ENCODE results near the gene ROBO3.

Gene ROBO3

GRCh38 chr11:124889191-124890091 lies 24.2 kb downstream of the ROBO3 start:
- in situ Hi-C loops (cut with HindIII; ENCODE audit: low sequenced_read_pairs) = no loop called here

DNA sequence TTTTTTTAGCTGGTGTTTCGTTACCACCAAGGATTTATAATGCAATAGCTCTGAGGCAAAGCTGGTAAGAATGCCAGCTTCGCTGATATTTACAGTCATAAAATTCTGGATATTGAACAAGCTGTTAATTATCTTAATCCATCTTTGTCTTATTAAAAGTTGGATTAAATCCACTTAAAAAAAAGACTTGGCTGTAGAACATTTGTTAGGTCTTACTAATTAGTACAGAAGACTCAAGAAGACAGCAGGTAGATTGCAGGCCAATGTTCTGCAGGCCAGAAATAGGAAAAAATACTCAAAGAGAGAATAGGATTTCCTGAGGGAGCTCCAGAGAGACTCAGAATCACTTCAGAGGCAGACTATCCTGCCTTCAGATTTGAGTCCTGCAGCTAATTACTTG lies 24.9 kb downstream of the ROBO3 start:
- in situ Hi-C loops (cut with HindIII; ENCODE audit: low sequenced_read_pairs) = no loop called here

DNA sequence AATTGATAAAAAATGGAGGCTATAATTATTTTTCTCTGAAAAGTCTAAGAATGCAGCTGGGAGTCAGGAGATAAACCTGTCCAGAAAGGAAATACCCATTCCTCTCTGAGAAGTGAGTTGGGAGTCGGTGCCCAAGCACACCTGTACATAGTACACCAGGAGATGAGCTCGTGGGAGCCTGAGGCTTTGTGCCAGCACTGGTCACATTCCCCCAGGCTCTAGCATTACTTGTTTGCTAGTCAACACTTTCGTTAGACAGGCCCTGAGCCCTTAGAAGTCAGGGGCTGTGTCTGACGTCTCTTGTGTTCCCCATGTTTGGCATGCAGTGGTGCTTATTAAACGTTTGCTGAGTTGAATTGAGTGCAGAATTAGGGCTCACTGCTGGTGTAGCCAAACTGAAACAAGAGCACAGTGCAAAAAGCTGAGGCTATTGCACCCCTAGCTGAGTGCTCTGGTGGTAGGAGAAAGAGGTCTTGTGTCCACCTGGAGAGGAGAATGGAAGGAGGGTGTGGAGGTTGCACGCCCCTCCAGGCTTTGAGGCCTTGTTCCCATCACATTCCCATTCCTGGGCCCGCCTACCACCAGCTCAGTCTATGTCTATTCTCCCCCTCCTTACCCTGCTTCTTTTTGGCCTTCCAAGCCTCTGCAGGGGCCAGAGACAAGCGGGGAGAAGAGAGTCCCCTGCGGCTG lies 25.6 kb downstream of the ROBO3 start:
- in situ Hi-C loops (cut with HindIII; ENCODE audit: low sequenced_read_pairs) = no loop called here

DNA sequence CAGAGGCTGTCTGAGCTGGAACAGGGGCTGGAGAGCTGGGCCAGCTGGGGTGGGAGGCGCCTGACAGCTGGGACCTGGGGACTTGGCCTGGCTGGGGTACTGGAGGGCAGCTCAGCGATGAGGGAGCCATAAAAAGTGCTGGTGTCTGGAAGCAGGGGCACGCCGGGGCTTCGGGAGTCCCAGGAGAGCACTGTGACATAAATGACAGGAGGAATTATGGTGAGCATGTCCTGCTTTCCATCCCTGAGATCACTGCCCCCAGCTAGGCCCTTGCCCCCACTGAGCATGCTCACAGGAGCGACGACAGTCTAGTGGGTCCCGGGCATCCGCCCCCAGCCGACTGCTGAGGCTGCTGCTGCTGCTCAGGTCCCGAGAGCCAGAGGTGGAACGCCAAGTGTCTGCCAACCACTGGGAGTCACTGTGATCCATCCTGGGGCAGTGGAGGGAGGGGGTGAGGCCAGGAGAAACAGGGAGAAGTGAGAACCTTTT lies 26.2 kb downstream of the ROBO3 start:
- in situ Hi-C loops (cut with HindIII; ENCODE audit: low sequenced_read_pairs) = no loop called here

DNA sequence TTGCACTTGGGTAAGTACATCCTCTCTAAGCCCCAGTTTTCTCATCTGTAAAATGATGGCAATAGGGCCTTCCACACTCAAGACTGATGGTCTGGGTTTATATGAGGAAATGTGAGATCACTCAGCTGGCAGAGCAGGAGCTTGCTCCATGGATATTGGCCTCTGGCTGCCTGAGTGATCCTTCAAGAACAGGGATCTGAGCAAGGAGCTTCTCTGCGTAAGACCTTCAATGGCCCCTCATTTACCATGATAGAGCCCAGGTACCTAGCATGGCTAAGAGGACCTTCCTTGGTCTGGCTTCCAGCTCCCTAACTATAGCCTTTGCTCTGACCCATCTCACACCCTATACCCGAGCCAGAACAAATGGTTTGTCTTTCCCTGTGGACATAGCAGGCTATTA lies 26.9 kb downstream of the ROBO3 start:
- in situ Hi-C loops (cut with HindIII; ENCODE audit: low sequenced_read_pairs) = no loop called here

DNA sequence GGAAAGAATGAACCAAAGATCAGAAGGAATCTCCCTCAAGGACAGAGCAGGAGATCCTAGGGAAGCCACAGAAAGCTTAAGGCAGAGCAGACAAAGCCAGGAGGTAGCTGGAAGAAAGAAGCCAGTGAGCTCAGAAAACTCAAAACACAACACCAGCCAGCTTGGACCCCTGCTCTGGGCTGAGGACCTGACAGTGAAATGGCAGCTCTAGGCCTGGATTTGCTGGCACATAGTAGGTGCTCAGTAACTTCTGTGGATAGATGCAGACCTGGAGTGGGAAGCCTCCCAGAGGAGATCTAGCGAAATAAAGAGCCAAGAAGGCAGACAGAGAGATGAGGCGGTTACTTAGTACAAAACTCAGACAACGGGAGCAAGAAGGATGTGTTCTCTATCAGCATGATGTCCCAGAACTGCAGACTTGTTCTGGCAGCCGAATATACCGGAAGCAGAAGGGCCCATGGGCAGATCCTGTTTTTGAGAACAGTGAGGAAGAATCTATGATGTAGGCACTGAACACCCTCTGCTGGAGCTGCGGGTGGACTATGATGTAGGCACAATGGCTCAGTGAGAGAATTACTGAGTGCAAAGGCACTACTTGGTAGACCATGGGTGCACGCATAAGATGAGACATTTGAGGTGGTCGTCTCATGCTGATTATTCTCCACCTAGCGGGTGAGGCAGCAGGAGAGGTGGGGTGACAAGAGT lies 27.7 kb downstream of the ROBO3 start:
- in situ Hi-C loops (cut with HindIII; ENCODE audit: low sequenced_read_pairs) = no loop called here

- in situ Hi-C loops (cut with HindIII; ENCODE audit: low sequenced_read_pairs) = no loop called here
Observed at GRCh38 chr11:124893781-124894401, 28.7 kb downstream of the ROBO3 start.

- in situ Hi-C loops (cut with HindIII; ENCODE audit: low sequenced_read_pairs) = no loop called here
Observed at GRCh38 chr11:124894606-124895430, 29.6 kb downstream of the ROBO3 start.

GRCh38 chr11:124895471-124895971 lies 30.3 kb downstream of the ROBO3 start:
- in situ Hi-C loops (cut with HindIII; ENCODE audit: low sequenced_read_pairs) = no loop called here

DNA sequence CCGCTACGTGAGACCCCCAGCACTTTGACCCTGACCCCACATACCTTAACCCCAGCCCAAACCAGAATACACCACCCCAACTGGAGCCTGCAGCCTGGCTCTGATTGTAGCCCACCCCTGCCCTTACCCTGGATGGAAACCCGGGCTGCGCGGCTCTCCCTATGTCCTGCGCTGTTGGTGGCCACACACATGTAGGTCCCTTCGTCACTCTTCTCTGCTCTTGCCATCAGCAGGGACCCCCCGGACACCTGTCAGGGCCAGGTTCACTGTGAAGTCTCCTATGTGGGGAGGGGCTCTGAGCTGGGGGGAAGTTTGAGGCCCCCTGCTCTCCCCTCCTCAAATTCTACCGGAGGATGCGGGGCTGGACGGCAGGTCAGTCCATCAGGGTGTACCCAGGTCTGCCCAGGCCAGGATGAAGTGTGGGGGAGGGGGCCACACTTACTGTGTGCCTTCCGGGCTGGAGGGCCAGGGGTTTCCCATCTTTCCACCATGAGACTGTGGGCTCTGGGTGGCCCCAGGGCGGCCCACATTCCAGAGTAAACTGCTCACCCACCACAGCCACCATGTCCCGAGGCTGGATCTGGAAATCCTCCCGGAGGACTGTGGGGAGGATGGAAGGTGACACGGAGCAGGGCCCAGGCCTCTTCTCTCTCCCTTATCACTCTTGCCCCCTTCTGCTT lies 31.0 kb downstream of the ROBO3 start:
- in situ Hi-C loops (cut with HindIII; ENCODE audit: low sequenced_read_pairs) = no loop called here

DNA sequence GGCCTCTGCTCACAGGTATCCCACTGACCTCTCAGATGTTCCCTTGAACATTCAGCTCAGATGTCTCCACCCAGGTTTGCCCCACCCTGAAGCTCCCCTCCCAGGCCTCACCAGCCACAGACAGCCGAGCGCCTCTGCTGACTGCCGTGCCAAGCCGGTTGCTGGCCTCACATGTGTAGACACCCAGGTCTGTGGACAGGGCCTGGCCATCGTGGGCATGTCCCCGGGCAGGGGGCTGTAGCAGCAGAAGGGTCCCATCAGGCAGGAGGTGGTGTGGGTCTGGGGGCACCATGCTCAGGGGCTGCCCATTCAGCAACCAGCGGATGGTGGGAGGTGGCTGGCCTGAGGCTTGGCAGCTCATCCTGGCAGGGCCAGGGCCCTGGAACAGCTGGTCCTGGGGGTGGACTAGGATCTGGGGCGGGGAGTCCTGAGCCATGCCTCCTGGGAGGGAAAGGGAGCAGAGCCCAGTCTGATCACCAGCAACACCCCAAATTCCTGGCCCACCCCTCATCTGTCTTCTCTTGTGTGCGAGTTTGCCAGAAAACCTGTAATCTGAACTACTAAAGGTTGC lies 31.7 kb downstream of the ROBO3 start:
- in situ Hi-C loops (cut with HindIII; ENCODE audit: low sequenced_read_pairs) = no loop called here

DNA sequence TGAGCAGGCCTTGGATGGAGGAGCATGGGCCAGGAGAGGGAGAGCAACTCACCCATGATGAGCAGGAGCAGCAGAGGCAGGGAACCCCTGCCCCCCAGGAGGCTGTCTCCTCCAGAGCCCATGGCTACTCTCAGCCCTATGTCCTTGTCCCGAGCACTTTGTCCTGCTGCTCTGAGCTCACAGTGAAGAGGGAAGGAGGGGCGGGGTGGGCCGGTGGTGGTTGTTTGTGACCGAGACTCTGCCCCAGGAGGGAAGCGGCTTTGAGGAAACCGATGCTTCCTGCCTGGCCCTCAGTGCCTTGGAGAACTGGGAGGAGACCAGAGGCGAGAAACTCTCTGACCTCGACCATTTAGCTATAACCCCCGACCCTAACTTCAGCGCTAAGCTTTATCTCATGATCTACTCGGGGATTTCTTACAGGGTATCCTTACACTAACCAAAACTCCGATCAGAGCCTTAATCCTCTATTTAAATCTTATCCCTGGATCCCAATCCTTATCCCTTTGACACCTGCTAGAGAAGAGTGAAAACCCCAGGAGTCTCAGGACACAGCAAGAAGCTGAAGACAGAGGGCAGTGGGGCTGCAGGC lies 32.5 kb downstream of the ROBO3 start, which contains the start of gene ROBO4:
Gene ROBO4, minus strand, starts transcription at position 192 of the 589 bp plus-strand sequence. Its CDS starts 70 bp downstream, at position 122.
- in situ Hi-C loops (cut with HindIII; ENCODE audit: low sequenced_read_pairs) = no loop called here

DNA sequence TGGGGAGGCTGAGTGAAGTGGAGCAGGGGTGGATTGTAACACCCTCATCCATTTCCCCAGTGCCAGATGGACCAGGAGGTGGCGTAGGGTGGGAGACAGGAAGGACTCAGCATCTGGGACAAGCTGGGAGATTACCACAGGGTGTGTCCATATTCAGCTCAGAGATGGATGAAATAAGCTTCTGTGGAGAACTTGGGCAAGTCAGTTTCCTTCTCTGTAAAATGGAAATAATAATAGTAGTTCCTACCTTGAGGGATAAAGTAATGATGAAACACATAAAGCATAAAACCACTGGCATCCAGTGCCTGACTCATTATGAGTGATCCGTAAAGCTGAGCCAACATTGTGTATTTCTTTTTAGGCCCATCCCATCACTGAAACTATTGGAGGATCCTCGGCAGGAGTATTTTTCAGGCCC lies 33.0 kb downstream of the ROBO3 start:
- in situ Hi-C loops (cut with HindIII; ENCODE audit: low sequenced_read_pairs) = no loop called here

GRCh38 chr11:124898711-124899110 lies 33.5 kb downstream of the ROBO3 start:
- in situ Hi-C loops (cut with HindIII; ENCODE audit: low sequenced_read_pairs) = no loop called here

DNA sequence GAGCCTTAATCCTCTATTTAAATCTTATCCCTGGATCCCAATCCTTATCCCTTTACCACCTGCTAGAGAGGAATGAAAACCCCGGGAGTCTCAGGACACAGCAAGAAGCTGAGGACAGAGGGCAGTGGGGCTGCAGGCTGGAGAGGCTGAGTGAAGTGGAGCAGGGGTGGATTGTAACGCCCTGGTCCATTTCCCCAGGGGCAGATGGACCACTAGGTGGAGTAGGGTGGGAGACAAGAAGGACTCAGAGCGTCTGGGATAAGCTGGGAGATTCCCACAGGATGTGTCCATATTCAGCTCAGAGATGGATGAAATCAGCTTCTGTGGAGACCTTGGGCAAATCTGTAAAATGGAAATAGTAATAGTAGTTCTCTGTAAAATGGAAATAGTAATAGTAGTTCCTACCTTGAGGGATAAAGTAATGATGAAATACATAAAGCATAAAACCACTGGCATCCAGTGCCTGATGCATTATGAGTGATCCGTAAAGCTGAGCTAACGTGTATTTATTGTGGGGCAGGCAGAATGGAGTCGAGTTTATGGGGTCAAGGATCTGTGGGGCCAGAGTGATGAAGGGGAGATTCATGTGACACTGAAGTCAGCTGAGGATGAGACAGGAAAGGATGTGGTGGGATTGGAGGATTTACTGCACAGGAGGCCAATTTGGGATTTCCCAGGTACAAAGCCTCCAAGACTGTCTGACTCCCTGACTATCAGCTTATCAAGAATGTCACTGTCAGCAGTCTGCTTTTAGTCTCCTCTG lies 34.3 kb downstream of the ROBO3 start:
- in situ Hi-C loops (cut with HindIII; ENCODE audit: low sequenced_read_pairs) = no loop called here

- in situ Hi-C loops (cut with HindIII; ENCODE audit: low sequenced_read_pairs) = no loop called here
Observed at GRCh38 chr11:124900464-124900863, 35.2 kb downstream of the ROBO3 start.

DNA sequence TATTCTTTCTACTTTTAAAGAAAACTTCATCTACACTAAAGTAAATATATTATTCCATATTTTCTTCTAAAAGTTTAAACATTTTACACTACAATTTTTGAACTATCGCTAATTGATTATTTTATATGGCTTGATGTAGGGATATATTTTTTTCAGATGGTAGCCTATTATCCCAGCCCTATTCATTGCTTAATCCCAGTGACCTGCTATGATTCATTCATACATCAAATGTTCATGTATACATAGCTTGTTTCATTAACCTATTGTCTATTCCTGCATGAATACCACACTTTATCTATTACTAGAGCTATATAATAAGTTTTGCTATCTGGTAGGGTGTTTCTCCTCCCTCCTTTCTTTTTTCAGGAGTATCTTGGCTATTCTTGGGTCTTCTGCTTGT lies 37.4 kb downstream of the ROBO3 start:
- in situ Hi-C loops (cut with HindIII; ENCODE audit: low sequenced_read_pairs) = no loop called here
